Gastroesophageal sphincter (tissue), 4 donors: ENCODE data around the gene AKR1D1. TPM values are rescaled to one million over a fixed set of nuclear protein-coding genes. Genes with fewer than 3 reads are reported as not detected.

ENCODE experiments used
- small RNA-seq, 4 donors: library from RNA; depleted of rRNA; stranded (forward); fragments of <200 nt; gene quantifications; one replicate each; pipeline ENCODE3, GENCODE V24; 2016
- total RNA-seq, 4 donors: library from RNA; depleted of rRNA; stranded (reverse); fragments of >200 nt; gene quantifications; one replicate each; pipeline ENCODE4 v1.1.0, GENCODE V29; 2016

Gene AKR1D1
- total RNA-seq, 4 donors from 2014 or later, result not detected

Small RNAs within 50 kb of the gene (small RNA-seq; reads per million reads assigned to genes)
- gene AC024082.2, result 0 reads per million in 4 donors
- 0 reads per million in 4 donors for gene RN7SKP223

Other genes starting within 250 kb of the AKR1D1 start
- 1 to 10 TPM in 3 of 4 donors, under 1 TPM in 1; 0.27 to 4.8 (median 3.2) TPM for gene DGKI, start 229.5 kb upstream of the AKR1D1 start, total RNA-seq
- 10 to 100 TPM; 33.1 to 59.1 (median 43.3) TPM for gene CREB3L2, start 74.4 kb upstream of the AKR1D1 start, total RNA-seq